Islet of Langerhans (tissue), 1 donor: ENCODE data around the gene EIF2D.
"Not testable (repeated sequence)": the region's sequence is repeated elsewhere in the genome, so short reads cannot be mapped to it uniquely, and the experiment has no call there.

Source experiments
- FAIRE-seq: peaks from one replicate; lab custom pipeline; 2011; peaks lifted over from hg19 to GRCh38; lab: Jason Lieb, UNC

The EIF2D gene

DNA sequence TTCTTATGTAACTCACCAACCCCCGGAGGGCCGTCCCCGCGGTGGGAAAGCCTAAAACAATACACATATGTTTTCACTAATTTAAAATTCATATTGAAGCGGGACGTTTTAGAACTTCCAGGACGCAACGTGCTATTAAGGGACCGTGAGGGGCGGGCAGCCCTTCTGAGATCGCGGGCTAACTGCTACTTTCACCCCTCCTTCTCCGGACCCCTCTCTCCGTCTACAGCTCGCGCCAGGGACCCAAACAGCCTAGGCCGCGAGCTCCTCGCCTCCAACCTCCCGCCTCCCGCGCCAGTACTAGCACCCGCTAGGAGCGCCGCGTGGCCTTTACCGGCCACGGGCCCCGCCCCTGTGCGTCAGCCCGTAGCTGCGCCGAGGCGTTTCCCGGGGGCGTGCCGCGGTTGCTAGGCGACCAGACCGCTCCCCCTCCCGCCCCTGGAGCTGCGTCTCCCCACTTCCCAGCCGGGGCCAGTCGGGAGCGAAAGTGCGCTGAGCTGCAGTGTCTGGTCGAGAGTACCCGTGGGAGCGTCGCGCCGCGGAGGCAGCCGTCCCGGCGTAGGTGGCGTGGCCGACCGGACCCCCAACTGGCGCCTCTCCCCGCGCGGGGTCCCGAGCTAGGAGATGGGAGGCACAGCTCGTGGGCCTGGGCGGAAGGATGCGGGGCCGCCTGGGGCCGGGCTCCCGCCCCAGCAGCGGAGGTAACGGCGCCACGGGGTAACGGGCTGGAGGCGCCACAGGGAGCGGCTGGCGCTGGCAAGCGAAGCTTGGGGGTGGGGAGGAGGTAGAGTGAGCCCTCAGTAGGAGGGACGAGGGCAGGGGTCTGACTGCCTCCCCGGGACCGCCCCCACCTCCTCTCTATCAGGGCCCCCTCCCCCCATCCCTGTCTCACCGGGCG is 23.1 kb upstream of the EIF2D start, which contains the start of gene DYRK3:
TSS of gene DYRK3 (plus strand) at position 457 of the 898 bp plus-strand sequence. CDS start at position 625, 168 bp downstream.
- FAIRE-seq, result no peak

DNA sequence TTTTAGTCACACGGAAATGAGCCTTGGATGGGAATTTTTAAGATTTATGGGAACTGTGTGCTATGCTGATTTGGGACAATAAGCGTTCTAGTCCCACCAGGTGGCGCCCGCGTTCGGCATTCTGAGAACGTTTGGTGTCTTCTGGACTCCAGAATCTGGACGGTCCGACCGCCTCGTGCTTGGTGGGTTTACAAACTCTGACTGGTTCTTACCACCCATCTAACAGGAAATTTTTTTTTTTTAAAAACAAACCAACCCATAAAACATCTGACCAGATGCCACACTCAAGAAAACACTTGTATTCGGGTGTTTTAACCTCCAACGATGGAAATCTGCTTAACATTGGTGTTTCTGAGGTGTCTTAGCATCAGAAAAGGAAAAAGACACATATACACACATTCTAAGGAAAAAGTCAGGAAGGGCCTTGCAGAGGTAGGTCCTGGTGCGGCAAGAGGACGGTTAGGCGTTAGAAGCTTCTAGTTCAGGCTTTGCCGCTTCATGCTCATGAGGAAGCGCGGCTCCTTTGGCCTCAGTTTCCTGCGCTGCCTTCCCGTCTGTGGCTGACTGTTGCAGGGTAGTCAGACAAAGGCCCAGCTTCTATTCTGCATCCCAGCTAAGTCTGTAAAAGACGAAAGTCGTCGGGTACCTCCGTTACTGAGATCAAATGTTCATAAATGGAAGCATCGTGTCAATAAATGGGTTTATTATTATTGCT is 22.3 kb upstream of the EIF2D start:
- peak; percentile 93 for FAIRE-seq

GRCh38 chr1:206633708-206634121 is 21.4 kb upstream of the EIF2D start:
- FAIRE-seq, result no peak

DNA sequence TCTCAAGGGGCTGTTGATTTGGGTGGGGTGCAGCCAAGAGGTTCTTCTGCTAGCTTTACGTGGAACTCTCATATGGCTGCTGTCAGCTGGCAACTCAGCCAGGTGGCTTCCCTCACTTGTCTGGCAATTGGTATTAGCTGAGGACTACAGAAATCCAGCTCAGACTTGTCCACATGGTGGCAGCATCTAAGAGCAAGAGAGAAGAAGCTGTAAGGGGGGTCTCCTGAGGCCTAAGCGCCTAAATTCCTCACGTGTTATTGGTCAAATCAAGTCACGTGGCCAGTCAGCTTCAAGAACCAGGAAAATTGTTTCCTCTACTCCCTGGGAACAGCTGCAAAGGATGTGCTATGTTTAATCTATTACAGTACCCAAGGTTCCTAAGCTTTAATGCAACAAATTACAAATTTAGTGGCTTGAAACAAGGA is 18.8 kb upstream of the EIF2D start:
- peak; percentile 55 for FAIRE-seq

GRCh38 chr1:206628916-206629315 is 16.7 kb upstream of the EIF2D start:
- FAIRE-seq, result no peak

- FAIRE-seq, result not testable (repeated sequence)
These were observed 14.1 kb upstream of the EIF2D start for GRCh38 chr1:206626396-206626795.

GRCh38 chr1:206609229-206609991 is 2.9 kb downstream of the EIF2D start:
- no peak for FAIRE-seq

- FAIRE-seq, result no peak
These were observed 4.1 kb downstream of the EIF2D start for GRCh38 chr1:206608108-206608698.

GRCh38 chr1:206606867-206607266 is 5.4 kb downstream of the EIF2D start:
- no peak for FAIRE-seq

- FAIRE-seq, result no peak
These were observed 7.4 kb downstream of the EIF2D start for GRCh38 chr1:206604861-206605260.

DNA sequence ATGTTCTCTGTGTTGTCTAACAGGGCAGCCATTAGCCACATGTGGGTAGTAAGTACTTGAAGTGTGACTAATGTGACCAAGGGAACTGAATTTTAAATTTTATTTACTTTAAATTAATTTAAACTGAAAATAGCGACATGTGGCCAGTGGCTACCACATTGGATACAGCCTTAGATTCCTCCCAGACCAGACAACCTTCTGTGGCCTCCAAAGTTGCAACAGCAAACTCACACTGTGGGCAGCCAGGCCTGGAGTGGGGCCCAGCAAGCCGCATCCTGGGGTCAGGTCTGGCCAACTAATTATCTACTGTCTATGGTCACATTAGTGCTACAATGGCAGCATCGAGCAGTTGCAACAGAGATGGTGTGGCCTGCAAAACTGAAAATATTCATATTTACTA is 11.7 kb downstream of the EIF2D start:
- FAIRE-seq, result no peak

DNA sequence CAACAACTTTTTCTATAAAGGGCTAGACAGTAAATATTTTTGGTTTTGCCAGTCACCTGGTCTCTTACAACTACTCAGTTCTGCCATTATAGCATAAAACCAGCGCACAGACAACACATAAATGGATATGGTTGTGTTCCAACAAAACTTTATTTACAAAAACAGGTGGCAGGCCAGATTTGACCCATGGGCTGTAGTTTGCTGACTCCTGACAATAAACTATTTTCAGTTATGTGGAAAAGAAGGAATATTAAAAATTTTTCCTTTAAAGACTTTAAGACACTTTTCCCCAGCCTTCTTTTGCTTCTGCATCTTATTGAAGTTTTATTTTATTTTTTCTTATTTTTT is 16.0 kb downstream of the EIF2D start:
- FAIRE-seq, result no peak

DNA sequence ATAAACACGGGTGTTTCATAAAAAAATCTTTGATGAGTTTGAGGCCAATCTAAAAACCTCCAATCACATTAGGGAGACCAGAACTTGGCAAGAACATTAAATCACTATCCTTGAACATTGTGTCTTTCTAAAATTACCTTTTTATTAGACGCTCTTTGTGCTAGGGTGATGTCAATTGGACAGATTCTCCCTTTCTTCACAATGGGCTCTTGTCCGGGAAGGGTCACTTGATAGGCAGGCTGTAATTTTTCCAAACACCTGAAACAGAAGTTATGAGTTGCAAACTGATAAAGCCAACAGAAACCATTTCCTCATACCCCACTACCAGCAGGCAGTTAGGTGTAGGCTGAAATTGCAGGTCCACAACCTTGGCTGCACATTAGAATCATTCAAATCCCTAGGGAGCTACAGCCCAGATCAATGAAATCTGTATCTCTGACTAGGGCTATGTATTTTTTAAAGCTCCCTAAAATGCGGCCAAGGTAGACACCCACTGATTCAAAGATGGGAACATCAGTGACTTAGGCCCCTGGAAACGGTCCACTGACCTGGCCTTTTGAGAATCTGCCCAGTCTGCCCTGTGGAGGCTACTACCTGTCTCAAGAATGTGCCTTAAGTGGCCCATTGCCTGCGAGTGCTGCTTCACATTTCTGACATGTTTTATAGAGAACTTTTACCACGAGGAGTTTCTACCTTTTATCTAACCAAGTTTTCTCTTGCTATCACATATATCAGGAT is 16.5 kb downstream of the EIF2D start:
- FAIRE-seq, result no peak

DNA sequence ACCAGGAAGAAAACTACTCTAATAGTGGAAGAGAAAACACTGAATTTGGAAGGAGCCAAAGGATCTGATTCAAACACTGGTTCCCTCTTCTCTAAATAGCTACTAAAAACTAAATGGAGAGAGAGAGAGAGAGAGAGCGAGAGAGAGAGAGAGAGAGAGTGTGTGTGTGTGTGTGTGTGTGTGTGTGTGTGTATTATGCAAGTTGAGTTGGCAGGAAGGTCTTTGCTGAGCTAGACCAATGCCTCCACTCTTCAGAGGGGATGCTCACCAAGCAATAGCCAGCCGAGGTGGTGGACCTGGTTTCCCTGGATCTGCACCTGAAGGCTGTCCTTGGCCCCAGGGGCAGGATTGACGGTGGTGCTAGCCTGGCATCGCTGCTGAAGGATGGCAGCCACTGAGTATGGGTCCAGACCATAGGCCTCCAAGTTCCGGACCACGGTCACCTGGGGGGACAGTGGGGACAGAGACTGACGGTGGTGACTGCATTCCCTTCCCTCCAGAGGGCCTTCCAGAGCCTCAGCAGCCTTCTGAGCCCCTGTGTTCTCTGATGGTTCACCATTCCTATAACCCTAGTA is 18.8 kb downstream of the EIF2D start:
- no peak for FAIRE-seq

DNA sequence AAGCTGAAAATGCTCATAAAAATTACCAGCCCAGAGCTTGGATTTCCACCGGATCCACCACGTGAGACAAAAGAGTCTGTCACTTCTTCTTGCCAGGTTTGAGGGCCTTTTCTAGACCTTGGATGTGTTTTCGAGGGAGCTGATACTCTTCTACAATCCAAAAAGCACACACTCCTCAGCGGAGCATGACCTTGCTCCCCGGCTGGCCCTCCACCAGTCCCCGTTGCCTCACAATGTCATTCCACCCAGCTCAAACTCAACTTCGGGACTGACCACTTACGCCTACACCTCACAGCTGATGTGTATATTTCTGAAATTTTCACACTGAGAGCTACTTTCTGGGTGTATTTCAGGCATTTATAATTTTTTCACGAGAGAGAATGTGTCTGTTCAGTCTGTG is 20.6 kb downstream of the EIF2D start:
- no peak for FAIRE-seq

DNA sequence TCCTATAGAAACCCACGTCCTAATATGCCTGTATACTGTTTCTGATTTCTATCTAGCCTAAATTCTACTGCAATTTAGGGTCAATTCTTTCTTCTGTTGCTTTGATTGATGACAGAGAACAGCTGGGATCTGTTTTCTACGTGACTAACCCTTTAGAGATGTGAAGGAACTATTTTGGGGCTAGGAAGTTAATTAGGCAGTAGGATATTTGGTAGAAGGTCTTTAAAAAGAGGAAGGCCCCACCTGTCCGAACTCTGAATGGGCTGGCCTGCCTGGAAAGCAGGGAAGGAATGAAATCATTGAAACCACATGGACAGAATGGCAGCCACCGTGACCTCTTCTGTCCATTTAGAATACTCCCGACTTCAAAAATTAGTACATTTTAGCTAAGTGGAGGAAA is 21.0 kb downstream of the EIF2D start:
- FAIRE-seq, result no peak

DNA sequence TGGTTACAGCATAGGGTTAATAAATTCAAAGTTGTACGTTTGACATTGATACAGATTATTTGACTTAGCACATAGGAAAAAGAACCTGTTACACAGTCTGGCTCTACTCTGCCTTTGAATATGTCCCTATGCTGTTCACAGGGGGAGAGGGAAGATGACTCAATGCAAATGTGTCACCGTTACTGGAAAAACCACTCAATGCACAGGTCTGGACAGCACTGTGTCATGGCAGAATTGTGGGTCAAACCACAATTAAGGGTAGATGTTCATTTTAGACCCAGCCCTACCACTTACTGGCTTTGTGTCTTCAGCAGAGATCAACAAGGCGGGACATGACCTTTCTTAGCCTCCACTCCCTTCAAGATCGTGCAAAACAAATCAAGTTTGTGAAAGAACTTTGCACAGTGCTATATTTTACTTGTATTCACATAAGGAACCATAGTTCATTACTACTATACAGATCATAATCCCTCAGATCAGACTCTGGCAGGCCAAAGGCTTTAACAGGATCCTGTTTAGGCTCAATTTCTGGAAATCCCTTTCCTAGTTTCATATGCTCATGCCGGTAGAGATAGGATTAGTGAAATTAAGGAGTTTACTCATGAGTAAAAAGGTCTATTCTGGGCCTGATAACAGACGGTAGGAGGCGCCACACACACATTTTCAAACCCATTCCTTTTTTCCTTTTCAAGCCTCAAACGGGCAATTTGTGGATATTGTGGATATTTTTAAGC is 22.1 kb downstream of the EIF2D start:
- no peak for FAIRE-seq

- FAIRE-seq, result no peak
These were observed 23.1 kb downstream of the EIF2D start for GRCh38 chr1:206589206-206589605.

GRCh38 chr1:206588492-206588891 is 23.8 kb downstream of the EIF2D start:
- no peak for FAIRE-seq

DNA sequence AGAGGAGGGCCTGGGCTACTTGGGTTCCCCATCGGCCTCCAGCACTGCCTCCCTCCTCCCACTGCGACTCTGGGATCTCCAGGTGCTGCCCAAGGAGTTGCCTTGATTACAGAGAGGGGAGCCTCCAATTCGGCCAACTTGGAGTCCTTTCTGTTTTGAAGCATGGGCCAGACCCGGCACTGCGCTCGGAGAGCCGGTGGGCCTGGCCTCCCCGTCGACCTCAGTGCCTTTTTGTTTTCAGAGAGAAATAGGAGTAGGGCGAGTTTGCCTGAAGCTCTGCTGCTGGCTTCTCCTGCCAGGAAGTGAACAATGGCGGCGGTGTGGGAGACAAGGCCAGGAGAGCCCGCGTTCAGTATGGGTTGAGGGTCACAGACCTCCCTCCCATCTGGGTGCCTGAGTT is 24.4 kb downstream of the EIF2D start:
- FAIRE-seq, result no peak
